Tibial nerve (tissue), 4 donors: ENCODE results near the gene BTBD7. TPM values are rescaled to one million over a fixed set of nuclear protein-coding genes. Genes with fewer than 3 reads are reported as not detected.

ENCODE experiments used
- DNase-seq, 2 donors: peaks; one replicate each; pipeline ENCODE4 v3.0.0-alpha.2; 2019; ENCODE audit warnings: low spot score in 2 of 2
- H3K27ac ChIP-seq, 4 donors: fragments of 200-600 bp; sonication (generic) in 3 of 4; one replicate each; pipeline ENCODE4 v1.5.1; 2017 to 2019; ENCODE audit warnings: mild to moderate bottlenecking in 1 of 4
- H3K27me3 ChIP-seq, 2 donors: fragments of 200-600 bp; sonication (generic) in 1 of 2; one replicate each; pipeline versions ENCODE4 v1.5.1 to v1.6.0; 2017 to 2019
- H3K36me3 ChIP-seq, 3 donors: fragments of 200-600 bp; sonication (generic); one replicate each; pipeline ENCODE4 v1.5.1; 2018 to 2019
- H3K4me1 ChIP-seq, 4 donors: fragments of 200-600 bp; sonication (generic) in 3 of 4; one replicate each; pipeline ENCODE4 v1.5.1; 2017 to 2019
- H3K4me3 ChIP-seq, 4 donors: fragments of 200-600 bp; sonication (generic) in 3 of 4; one replicate each; pipeline ENCODE4 v1.5.1; 2017 to 2019; ENCODE audit warnings: mild to moderate bottlenecking in 1 of 4, moderate library complexity in 1 of 4
- H3K9me3 ChIP-seq, 4 donors: fragments of 200-600 bp; sonication (generic) in 3 of 4; one replicate each; pipeline ENCODE4 v1.5.1; 2017 to 2019
- CTCF ChIP-seq, 5 experiments: fragments of 200-600 bp in 3 of 5; fragments of 450-650 bp in 2 of 5; sonication (generic) in 3 of 5; IDR thresholded peaks; one replicate each; pipeline ENCODE4 v1.5.1; 2016 to 2019; ENCODE audit warnings: antibody characterized with exemption in 5 of 5, mild to moderate bottlenecking in 3 of 5, moderate library complexity in 2 of 5
- EP300 ChIP-seq, 2 donors: sonication (generic); formaldehyde crosslinking; IDR thresholded peaks; one replicate each; pipeline ENCODE4 v1.6.1; 2017; ENCODE audit warnings: antibody characterized with exemption in 2 of 2, mild to moderate bottlenecking in 1 of 2
- POLR2A ChIP-seq, 2 donors: fragments of 450-650 bp; IDR thresholded peaks; one replicate each; pipeline ENCODE4 v1.6.1; 2017; ENCODE audit warnings: antibody characterized with exemption in 2 of 2, mild to moderate bottlenecking in 2 of 2, moderate library complexity in 2 of 2
- WGBS, 2 donors: methylation state at CpG; one replicate each; pipeline ENCODE4 v1.1.5; 2018; 5-methylcytosine and 5-hydroxymethylcytosine counted together
- total RNA-seq, 4 donors: library from RNA; depleted of rRNA; stranded (reverse); fragments of >200 nt; gene quantifications; one replicate each; pipeline ENCODE4 v1.1.0, GENCODE V29; 2016

BTBD7 gene
- total RNA-seq, 4 donors from 2014 or later: 20.1 to 27.8 (median 23.2) TPM

- no peak for DNase-seq
- Histone ChIP-seq H3K4me1 (peaks cover 0 to 24% (median 0%) of the 10 kb centered on the region in 4 donors), H3K27me3 (no peaks in the 10 kb centered on the region), H3K27ac (no peak overlapping the region), H3K36me3 (peaks cover 0 to 10% (median 0%) of the 10 kb centered on the region in 3 donors), H3K9me3 (no peaks in the 10 kb centered on the region), H3K4me3 (no peak overlapping the region)
- TF ChIP-seq CTCF (IDR thresholded peaks at IDR 0.05) (no peak), POLR2A (IDR thresholded peaks at IDR 0.05) (no peak), EP300 (IDR thresholded peaks at IDR 0.05) (no peak)
- 51 to 59% methylated on average over 6 of the region's 6 CpGs for WGBS, 2 donors
Observed at GRCh38 chr14:93271111-93271510, 61.7 kb downstream of the BTBD7 start.

GRCh38 chr14:93269341-93270068 is 63.3 kb downstream of the BTBD7 start:
- Histone ChIP-seq H3K9me3 (no peaks in the 10 kb centered on the region), H3K4me3 (no peak overlapping the region), H3K4me1 (peaks cover 0 to 24% (median 0%) of the 10 kb centered on the region in 4 donors), H3K27me3 (no peaks in the 10 kb centered on the region), H3K36me3 (peaks cover 0 to 10% (median 0%) of the 10 kb centered on the region in 3 donors), H3K27ac (peak overlapping the region in 1 of 4 donors; percentile 55)
- DNase-seq: no peak
- TF ChIP-seq EP300 (IDR thresholded peaks at IDR 0.05) (no peak), POLR2A (IDR thresholded peaks at IDR 0.05) (no peak), CTCF (IDR thresholded peaks at IDR 0.05) (no peak)
- 70 to 72% methylated on average over 10 of the region's 10 CpGs for WGBS, 2 donors

- H3K36me3 ChIP-seq: peaks cover 0 to 3% (median 0%) of the 10 kb centered on the region in 3 donors
- no peak for TF ChIP-seq CTCF (IDR thresholded peaks at IDR 0.05)
- no peak for TF ChIP-seq EP300 (IDR thresholded peaks at IDR 0.05)
- TF ChIP-seq POLR2A (IDR thresholded peaks at IDR 0.05): no peak
- H3K27me3 ChIP-seq: no peaks in the 10 kb centered on the region
- H3K9me3 ChIP-seq: no peaks in the 10 kb centered on the region
- WGBS, 2 donors: 94 to 100% methylated on average over 1 of the region's 1 CpG
- no peak overlapping the region for H3K27ac ChIP-seq
- no peak overlapping the region for H3K4me3 ChIP-seq
- DNase-seq: no peak
- H3K4me1 ChIP-seq: peaks cover 0 to 24% (median 0%) of the 10 kb centered on the region in 4 donors
Observed at GRCh38 chr14:93268406-93268805, 64.4 kb downstream of the BTBD7 start.

- 84 to 86% methylated on average over 3 of the region's 3 CpGs for WGBS, 2 donors
Observed at GRCh38 chr14:93267149-93267711, 65.6 kb downstream of the BTBD7 start.

More at GRCh38 chr14:93267149-93267711, 65.6 kb downstream of the BTBD7 start:
- no peak for TF ChIP-seq CTCF (IDR thresholded peaks at IDR 0.05)
- TF ChIP-seq EP300 (IDR thresholded peaks at IDR 0.05): no peak
- TF ChIP-seq POLR2A (IDR thresholded peaks at IDR 0.05): no peak
- H3K4me1 ChIP-seq: peaks cover 0 to 24% (median 0%) of the 10 kb centered on the region in 4 donors
- H3K4me3 ChIP-seq: no peak overlapping the region
- H3K27me3 ChIP-seq: no peaks in the 10 kb centered on the region
- DNase-seq: no peak
- peaks cover 0 to 15% (median 0%) of the 10 kb centered on the region in 3 donors for H3K36me3 ChIP-seq
- no peak overlapping the region for H3K27ac ChIP-seq
- H3K9me3 ChIP-seq: no peaks in the 10 kb centered on the region
